GM19193 (cell line): Measurements from ENCODE around the gene USE1.
A peak's percentile ranks its signal among the peaks of the same experiment; 100 is the strongest.

Experiments
- POLR2A ChIP-seq: IDR thresholded peaks from 4 replicates; pipeline ENCODE4 v1.6.1; 2011; ENCODE audit not compliant: insufficient read depth, insufficient read length; ENCODE audit errors: extremely low read depth

Gene USE1

GRCh38 chr19:17240826-17241399 is 25.8 kb downstream of the USE1 start:
- TF ChIP-seq POLR2A, result no peak

GRCh38 chr19:17242431-17243208 is 27.5 kb downstream of the USE1 start:
- TF ChIP-seq POLR2A, result no peak

GRCh38 chr19:17243211-17243829 is 28.2 kb downstream of the USE1 start:
- TF ChIP-seq POLR2A, result no peak

GRCh38 chr19:17243830-17244617 is 28.9 kb downstream of the USE1 start:
- TF ChIP-seq POLR2A, result no peak

- no peak for TF ChIP-seq POLR2A
Measured at GRCh38 chr19:17244618-17245534, 29.7 kb downstream of the USE1 start.

GRCh38 chr19:17245535-17245984 is 30.4 kb downstream of the USE1 start, which contains the start of gene NR2F6:
Gene NR2F6 (minus strand): TSS chr19:17245919. CDS start chr19:17245220, 699 bp downstream.
- TF ChIP-seq POLR2A, result peak; percentile 46

GRCh38 chr19:17246681-17247425 is 31.7 kb downstream of the USE1 start:
- TF ChIP-seq POLR2A, result no peak

GRCh38 chr19:17248011-17248776 is 33.0 kb downstream of the USE1 start:
- TF ChIP-seq POLR2A, result no peak

GRCh38 chr19:17249887-17250548 is 34.9 kb downstream of the USE1 start:
- no peak for TF ChIP-seq POLR2A

- TF ChIP-seq POLR2A, result no peak
Measured at GRCh38 chr19:17254636-17255035, 39.5 kb downstream of the USE1 start.

GRCh38 chr19:17255150-17255621 is 40.0 kb downstream of the USE1 start:
- no peak for TF ChIP-seq POLR2A

- TF ChIP-seq POLR2A, result no peak
Measured at GRCh38 chr19:17256130-17256529, 41.0 kb downstream of the USE1 start.
